GM18505 (cell line): Measurements from ENCODE around the gene TCF4.

ENCODE experiments used
- ATAC-seq: cut with Tn5 transposase; IDR thresholded peaks from one replicate; pipeline ENCODE4 v1.9.1; 2021; ENCODE audit not compliant: unreplicated experiment
- POLR2A ChIP-seq: IDR thresholded peaks from 4 replicates; pipeline ENCODE4 v1.6.1; 2011; ENCODE audit warnings: borderline replicate concordance; ENCODE audit not compliant: insufficient read depth, insufficient read length; ENCODE audit errors: extremely low read depth

Gene TCF4

DNA sequence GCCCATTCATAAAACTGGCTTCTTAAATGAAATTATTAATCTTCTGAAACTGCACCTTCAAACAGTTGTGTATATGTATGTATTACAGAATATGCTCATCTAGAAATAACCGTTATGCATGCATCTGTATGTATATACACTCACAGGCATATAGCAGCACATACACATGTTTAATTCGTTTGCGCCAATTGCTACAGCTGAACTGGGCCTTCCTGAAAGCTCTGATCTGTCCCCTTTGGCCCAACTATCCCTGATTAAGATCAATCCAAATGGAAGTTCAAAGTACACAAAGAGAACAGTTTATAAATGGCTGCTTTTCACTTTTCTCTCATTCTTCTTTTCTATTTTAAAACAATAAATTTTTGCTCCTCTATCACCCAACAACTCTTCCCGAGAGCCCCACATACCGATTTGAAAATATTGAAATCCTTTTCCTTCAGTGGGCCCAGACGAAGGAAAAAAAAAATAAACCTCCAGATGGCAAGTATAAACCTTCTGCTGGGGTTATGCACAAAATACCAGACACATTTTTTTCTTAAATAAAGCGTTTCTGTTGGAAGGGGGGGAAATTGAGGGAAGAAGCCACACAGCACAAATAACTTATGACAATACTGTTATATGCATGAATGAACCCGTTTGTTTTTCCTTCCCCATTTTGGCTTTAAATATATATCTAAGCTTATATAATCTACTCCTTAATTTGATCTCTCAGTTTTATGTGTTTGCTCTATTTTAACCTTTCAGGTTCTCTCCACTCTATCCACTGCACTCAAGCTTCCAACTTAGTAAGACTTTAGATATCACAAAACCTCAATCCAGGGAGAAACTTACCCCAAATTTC is 267.3 kb downstream of the TCF4 start:
- no peak for TF ChIP-seq POLR2A
- ATAC-seq, result no peak

DNA sequence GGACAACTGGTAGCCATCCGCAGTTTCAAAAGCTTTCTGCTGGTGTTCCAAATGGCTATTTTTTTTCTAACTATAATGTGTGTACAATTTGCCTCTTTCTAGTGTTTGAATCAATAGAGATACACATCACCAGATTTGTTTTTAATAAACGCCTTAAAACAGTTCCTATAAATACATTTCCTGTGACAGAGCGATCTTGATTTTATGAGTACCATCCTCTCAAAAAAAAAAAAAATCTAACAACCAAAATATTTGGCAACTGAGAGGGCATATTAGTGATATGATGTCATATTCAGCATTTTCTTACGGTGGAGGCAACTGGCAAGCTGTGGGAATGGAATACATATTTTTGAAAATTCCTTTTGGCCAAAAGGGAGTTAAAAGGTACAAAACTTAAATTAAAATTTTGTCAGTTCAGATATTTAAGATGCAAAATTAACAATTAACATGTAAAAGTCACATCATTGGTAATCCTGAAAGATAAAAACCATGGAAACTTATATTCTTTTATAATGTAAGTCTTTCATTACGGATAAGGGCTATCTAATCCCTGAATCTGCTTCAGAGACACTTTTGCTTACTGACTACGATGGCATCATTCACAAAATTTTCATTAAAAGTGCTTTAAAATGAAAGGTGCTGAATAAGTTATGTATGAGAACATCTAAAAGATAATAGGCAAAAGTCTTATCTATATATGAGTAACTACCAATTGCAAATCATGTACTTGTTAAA is 268.4 kb downstream of the TCF4 start:
- ATAC-seq, result no peak
- no peak for TF ChIP-seq POLR2A

DNA sequence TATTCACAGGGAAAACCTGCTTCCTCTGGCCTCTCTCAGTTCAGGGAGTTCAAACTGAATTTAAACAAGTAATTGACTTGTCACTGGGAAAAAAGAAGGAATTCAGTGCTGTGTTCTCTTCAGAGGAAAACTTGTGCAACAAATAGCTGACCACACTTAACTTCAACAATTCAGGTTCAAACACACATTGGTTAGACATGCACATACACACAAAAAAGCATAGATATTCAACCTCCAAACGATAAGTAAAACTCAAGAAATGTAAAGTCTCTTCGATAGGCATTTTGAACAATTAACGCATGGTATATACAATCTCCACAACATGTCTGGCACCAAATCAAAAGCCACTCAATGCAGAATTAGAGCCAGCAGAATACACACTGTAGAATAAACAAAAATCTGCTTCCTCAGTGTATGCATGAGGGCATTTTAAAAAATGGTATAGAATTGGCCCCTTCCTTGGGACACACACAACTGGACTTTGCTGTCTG is 269.0 kb downstream of the TCF4 start:
- no peak for ATAC-seq
- TF ChIP-seq POLR2A, result no peak

DNA sequence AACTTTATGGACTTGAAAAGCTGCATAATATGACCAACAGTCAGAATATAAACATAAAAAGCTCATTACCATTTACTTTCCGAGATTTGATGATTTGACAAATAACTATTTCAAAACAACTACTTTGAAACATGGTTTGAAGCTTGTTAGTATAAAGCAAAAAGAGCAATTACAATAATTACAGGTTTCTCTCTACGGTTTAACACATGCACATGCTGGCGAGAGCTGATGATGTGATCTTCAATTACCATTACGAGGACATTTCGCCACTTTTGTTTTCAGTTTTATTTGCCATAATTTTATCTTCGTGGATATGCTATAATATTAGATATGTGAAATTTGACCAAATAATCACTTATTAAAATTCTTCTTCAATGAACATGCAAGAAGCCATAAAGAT is 270.1 kb downstream of the TCF4 start:
- no peak for TF ChIP-seq POLR2A
- no peak for ATAC-seq

DNA sequence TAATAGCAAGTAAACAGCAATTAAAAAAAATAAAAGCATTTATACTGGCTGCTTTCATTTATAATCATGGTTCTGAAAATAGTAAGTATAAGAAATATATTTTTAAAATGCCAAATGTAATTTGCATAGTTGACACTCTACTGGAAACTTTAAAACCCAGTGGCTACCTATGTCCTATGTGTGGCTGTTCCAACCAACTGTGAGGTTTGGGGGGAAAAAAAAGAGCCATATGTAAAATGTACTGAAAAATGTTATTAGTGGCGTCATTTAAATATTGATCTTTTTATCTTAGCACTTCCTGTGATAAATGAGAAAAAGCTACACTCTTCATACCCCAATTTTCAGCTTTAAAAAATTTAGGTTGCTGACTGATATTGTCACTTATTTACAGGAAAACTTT is 270.7 kb downstream of the TCF4 start:
- no peak for ATAC-seq

DNA sequence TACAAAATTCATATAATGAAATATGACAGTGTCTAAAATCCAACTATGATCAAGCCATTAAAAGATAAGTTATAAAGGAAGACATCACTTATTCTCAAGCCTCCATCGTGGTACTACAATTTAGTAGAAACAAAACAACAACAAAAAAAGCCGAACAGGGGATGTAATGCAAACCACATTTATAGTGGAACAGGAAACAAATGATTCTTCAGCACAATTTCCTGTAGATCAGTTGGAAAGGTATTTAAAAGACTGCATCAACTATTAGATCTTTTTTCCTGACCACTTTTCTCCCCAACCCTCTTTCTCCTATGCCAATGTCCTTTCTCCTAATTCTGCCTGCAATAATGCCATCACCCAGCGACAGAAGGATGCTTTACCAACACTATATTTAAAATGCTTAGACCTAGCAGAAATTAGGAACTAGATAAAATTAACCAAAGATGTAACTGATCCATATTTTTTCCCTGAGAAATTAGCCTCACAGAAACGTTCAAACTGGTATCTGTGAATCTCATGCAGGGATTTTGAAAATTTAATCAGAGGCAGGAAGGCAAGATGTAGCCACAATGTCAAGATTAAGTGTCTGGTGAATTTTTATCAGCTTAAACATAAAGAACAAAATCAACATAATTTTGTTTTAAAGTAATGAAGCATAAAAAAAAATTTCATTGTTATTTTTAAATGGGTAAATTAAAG is 271.4 kb downstream of the TCF4 start:
- ATAC-seq, result no peak
- TF ChIP-seq POLR2A, result no peak

More for the DNA sequence above, 270.7 kb downstream of the TCF4 start:
- no peak for TF ChIP-seq POLR2A

DNA sequence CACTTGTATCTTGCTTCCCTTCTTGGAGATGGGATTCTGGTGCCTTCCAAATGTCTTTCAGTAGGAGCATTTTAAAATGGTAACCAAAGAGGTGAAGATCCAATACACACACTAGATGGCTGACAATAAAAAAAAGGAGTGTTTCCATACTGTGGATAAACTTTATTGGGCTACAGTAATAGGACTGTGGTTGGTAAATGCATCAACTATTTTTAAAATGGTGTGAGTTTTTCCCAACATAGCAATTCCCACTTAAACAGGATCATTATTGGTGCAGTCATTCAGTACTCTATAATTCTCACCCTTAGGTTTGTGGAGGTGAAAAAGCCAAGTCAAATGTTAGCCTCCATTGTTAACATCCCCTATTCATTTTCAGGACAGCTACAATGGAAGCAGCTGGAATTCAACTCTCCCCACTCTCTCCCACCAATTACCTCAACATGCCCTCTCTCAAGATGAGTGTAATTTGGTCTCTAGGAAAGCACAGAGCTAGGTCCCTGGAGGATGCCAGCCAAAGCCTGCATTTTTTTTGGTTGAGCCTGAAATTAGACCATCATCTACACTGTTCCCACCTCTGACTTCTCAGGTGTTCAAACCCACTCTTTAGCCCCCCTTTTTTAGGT is 273.3 kb downstream of the TCF4 start:
- no peak for ATAC-seq
- TF ChIP-seq POLR2A, result no peak

DNA sequence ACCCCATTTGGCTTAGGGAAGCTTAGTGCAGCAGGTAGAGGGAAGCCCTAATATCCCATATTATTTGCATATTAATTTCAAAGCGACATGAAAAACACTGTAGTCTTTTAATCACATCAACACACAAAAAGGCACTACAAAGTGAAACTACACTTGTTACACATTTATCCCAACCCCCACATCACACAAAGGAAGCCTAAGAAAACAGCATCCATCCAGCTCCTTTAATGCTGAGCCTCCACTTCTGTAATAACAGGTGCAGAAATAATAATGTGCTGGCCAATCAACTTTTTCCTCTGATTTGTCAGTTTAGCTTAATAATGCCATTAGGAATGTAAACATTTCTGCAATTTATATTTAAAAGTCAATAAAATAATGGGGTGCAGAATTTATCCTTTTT is 274.0 kb downstream of the TCF4 start:
- TF ChIP-seq POLR2A, result no peak
- no peak for ATAC-seq

DNA sequence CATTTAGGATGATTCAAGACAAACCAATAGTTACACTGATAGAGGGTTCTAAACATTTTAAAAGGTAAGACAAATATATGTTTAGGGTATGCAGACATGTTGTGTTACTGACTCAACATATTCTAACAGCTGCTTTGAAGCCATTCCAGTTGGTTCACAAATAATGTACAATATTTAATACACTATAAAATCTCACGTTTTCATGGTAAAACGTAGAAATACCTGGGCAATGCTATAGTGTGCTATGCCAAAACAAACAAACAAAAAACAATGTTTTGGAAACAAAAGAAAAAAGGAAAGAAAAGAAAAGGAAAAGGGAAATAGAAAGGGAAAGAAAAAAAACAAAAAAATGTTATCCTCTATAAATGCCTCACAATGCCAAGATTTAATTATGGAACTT is 277.1 kb downstream of the TCF4 start:
- no peak for TF ChIP-seq POLR2A
- ATAC-seq, result no peak

DNA sequence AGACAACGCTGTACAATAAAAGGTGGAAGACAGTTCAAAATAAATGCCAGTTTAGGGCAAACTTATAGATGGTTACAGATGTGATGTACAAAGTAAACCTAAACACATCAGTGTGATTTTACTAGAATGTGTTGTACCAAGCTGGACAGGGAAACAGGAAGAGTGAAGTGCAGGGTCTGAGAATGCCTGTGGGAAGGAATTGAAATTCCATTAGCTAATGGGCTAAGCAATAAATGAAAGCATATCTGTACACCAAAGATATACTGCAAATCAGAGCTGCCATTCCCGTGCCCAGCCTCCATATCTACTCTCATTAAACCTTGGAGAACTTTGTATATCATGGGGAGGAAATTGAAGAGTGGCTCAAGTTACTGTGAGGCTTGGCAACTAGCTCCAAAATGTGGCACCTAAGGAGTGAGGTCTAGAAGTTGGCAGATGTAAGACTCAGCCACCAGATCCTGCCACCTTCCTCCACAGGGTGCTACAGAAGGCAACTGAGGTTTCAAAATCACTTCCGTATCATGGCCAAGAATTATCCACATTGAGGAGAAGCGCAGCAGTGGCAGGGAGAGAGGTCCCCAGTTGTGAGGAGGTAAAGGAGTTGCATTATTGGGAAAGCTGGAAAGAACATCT is 277.8 kb downstream of the TCF4 start:
- ATAC-seq, result no peak
- no peak for TF ChIP-seq POLR2A

DNA sequence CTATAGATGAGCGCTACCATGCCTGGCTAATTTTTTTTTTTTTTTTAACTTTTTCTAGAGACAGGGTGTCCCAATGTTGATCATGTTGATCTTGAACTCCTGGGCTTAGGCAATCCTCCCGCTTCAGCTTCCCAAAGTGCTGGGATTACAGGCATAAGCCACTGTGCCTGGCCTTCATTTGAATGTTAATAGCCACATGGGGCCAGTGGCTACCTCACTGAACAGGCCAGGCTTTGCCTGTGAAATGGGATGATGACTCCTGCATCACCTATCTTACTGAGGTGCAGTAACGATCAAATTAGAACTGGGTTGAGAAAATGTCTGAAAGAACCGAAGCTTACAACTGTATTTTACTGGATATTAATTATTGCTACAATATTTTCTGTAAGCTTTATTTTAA is 278.7 kb downstream of the TCF4 start:
- ATAC-seq, result no peak

DNA sequence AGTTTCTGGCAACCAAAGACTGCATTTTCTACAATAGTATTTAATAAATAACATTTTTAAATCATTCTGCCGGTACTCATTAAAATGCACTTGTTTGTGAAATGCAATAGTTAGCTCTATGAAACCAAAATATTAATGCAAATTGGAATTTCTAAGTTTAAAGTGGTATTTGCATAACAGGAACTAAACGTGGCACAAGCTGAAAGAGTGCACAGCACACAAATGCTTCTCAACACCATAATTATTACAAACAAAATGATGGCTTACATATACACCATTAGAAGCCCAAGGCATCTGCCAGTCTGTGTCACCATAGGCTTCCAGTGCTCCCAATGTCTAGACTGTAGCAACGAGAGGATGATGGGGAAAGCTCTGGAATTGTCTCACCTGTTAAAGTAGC is 280.5 kb downstream of the TCF4 start:
- ATAC-seq, result no peak
- TF ChIP-seq POLR2A, result no peak

More for the DNA sequence above, 278.7 kb downstream of the TCF4 start:
- no peak for TF ChIP-seq POLR2A
